Gastroesophageal sphincter (tissue), 4 donors: Measurements from ENCODE around the gene SLC12A1. TPM values are rescaled to one million over a fixed set of nuclear protein-coding genes. Genes with fewer than 3 reads are reported as not detected.

Experiments
- ATAC-seq: fragments of 150-250 bp; one replicate; pipeline ENCODE4 v1.9.1; 2016; ENCODE audit warnings: mild to moderate bottlenecking, moderate library complexity
- H3K27ac ChIP-seq, 4 donors: fragments of 200-600 bp; sonication (generic) in 3 of 4; 1 replicate in 3 of 4; 2 replicates in 1 of 4; pipeline ENCODE4 v1.5.1; 2016 to 2019
- H3K27me3 ChIP-seq: fragments of 200-600 bp; sonication (generic); one replicate; pipeline ENCODE4 v1.5.1; 2019
- H3K36me3 ChIP-seq, 2 donors: fragments of 200-600 bp; sonication (generic); one replicate each; pipeline ENCODE4 v1.5.1; 2019; ENCODE audit warnings: control low read depth in 1 of 2
- H3K4me1 ChIP-seq, 3 donors: fragments of 200-600 bp; sonication (generic); 1 replicate in 2 of 3; 2 replicates in 1 of 3; pipeline ENCODE4 v1.5.1; 2016 to 2019; ENCODE audit warnings: control low read depth in 2 of 3
- H3K4me3 ChIP-seq, 2 donors: fragments of 200-600 bp; sonication (generic); one replicate each; pipeline ENCODE4 v1.5.1; 2019; ENCODE audit warnings: mild to moderate bottlenecking in 1 of 2, moderate library complexity in 1 of 2
- H3K9me3 ChIP-seq, 3 donors: fragments of 200-600 bp; sonication (generic); one replicate each; pipeline ENCODE4 v1.5.1; 2017 to 2019; ENCODE audit warnings: control low read depth in 2 of 3
- EP300 ChIP-seq: sonication (generic); formaldehyde crosslinking; IDR thresholded peaks from one replicate; pipeline ENCODE4 v1.6.1; 2017; ENCODE audit warnings: antibody characterized with exemption, mild to moderate bottlenecking
- POLR2A ChIP-seq, 2 donors: fragments of 450-650 bp; IDR thresholded peaks; one replicate each; pipeline ENCODE4 v1.6.1; 2017; ENCODE audit warnings: antibody characterized with exemption in 2 of 2, mild to moderate bottlenecking in 2 of 2, moderate library complexity in 1 of 2
- POLR2AphosphoS5 ChIP-seq: sonication (generic); formaldehyde crosslinking; IDR thresholded peaks from one replicate; pipeline ENCODE4 v1.6.1; 2017; ENCODE audit warnings: antibody characterized with exemption
- WGBS, 2 donors: methylation state at CpG; one replicate each; pipeline ENCODE4 v1.1.5; 2018; ENCODE audit warnings: low coverage in 1 of 2; 5-methylcytosine and 5-hydroxymethylcytosine counted together
- total RNA-seq, 4 donors: library from RNA; depleted of rRNA; stranded (reverse); fragments of >200 nt; gene quantifications; one replicate each; pipeline ENCODE4 v1.1.0, GENCODE V29; 2016
- TF ChIP-seq, protein P1 (sequence below), 4 experiments: fragments of 200-600 bp in 2 of 4; fragments of 450-650 bp in 2 of 4; sonication (generic) in 1 of 4; IDR thresholded peaks; one replicate each; pipeline ENCODE4 v1.5.1; 2017 to 2019; ENCODE audit warnings: antibody characterized with exemption in 4 of 4, mild to moderate bottlenecking in 2 of 4, moderate library complexity in 2 of 4

Gene SLC12A1
- total RNA-seq, 4 donors from 2014 or later, result not detected

DNA sequence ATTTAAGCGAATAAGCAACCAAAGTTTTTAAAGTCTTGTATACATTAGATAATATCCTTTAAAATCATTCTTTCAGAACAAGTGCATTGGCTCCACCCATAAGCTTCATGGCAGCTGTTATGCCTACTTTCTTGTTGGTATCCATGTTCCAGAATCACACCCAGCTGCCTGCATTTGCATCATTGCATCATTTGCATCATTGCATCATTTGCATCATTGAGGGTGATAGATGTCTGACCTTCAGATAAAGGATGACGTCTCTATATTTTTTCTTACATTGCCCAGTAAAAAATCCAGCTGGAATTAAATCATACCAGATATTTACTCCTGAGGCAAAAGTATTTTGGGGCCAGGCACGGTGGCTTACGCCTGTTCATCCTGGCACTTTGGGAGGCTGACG lies 42.3 kb downstream of the SLC12A1 start:
- 94 to 100% methylated on average over 1 to 5 of the region's 5 CpGs for WGBS, 2 donors
- no peaks in the 10 kb centered on the region for H3K4me1 ChIP-seq
- H3K27me3 ChIP-seq, result no peaks in the 10 kb centered on the region
- no peaks in the 10 kb centered on the region for H3K36me3 ChIP-seq
- no peak overlapping the region for H3K4me3 ChIP-seq
- no peak for ATAC-seq
- H3K27ac ChIP-seq, result no peak overlapping the region
- H3K9me3 ChIP-seq, result no peaks in the 10 kb centered on the region
- TF ChIP-seq, protein P1, sequence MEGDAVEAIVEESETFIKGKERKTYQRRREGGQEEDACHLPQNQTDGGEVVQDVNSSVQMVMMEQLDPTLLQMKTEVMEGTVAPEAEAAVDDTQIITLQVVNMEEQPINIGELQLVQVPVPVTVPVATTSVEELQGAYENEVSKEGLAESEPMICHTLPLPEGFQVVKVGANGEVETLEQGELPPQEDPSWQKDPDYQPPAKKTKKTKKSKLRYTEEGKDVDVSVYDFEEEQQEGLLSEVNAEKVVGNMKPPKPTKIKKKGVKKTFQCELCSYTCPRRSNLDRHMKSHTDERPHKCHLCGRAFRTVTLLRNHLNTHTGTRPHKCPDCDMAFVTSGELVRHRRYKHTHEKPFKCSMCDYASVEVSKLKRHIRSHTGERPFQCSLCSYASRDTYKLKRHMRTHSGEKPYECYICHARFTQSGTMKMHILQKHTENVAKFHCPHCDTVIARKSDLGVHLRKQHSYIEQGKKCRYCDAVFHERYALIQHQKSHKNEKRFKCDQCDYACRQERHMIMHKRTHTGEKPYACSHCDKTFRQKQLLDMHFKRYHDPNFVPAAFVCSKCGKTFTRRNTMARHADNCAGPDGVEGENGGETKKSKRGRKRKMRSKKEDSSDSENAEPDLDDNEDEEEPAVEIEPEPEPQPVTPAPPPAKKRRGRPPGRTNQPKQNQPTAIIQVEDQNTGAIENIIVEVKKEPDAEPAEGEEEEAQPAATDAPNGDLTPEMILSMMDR (IDR thresholded peaks at IDR 0.05), result no peak
- TF ChIP-seq POLR2A (IDR thresholded peaks at IDR 0.05) (no peak), POLR2AphosphoS5 (no peak), EP300 (no peak)

DNA sequence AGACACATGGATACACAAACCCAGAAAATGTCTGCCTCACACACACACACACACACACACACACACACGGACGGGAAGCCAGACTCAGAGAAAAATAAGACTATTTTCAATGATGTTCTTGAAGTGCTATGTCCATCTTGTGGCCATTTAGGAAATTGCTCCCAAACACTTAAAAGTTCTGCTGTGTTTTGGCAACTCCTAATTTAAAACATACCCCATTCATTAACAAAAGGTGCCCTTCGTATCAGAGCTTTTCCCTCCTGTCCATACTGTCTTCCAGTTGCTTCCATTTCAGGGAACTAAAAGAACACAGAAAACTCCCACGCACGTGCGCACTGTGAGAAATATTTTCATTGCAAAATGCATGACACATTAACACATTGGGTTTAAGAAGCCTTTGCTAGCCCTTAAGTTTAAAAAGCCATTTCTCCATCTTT lies 44.6 kb downstream of the SLC12A1 start:
- TF ChIP-seq POLR2AphosphoS5, result no peak
- TF ChIP-seq, protein P1 (IDR thresholded peaks at IDR 0.05), result peak; percentile 39 to 80 (median 72)
- H3K27ac ChIP-seq, result no peak overlapping the region
- H3K4me1 ChIP-seq, result no peaks in the 10 kb centered on the region
- no peak overlapping the region for H3K4me3 ChIP-seq
- whole genome bisulfite sequencing, 2 donors, result 25 to 47% methylated on average over 5 to 6 of the region's 6 CpGs
- H3K27me3 ChIP-seq, result no peaks in the 10 kb centered on the region
- no peaks in the 10 kb centered on the region for H3K36me3 ChIP-seq
- no peak for ATAC-seq
- no peaks in the 10 kb centered on the region for H3K9me3 ChIP-seq

DNA sequence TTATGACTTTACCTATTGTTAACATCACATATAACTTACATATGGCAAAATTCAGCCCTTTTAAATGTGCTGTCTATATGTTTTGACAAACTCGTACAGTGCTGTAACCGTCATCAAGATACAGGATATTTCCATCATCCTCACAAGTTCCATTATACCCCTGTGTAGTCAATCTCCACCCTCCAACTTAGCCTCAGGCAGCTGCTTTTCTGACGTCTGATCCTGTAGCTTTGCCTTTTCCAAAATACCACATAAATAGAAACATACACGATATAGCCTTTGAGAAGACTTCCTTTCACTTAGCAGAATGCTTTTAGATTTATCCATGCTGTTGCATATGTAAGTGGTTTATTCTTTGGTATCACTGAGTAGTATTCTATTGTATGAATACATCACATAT lies 47.1 kb downstream of the SLC12A1 start:
- no peaks in the 10 kb centered on the region for H3K4me1 ChIP-seq
- H3K9me3 ChIP-seq, result no peaks in the 10 kb centered on the region
- H3K27me3 ChIP-seq, result no peaks in the 10 kb centered on the region
- TF ChIP-seq, protein P1 (IDR thresholded peaks at IDR 0.05), result no peak
- TF ChIP-seq POLR2AphosphoS5 (no peak), EP300 (no peak), POLR2A (IDR thresholded peaks at IDR 0.05) (no peak)
- WGBS, 2 donors, result 45 to 55% methylated on average over 4 of the region's 4 CpGs
- no peak overlapping the region for H3K27ac ChIP-seq
- H3K4me3 ChIP-seq, result no peak overlapping the region
- no peaks in the 10 kb centered on the region for H3K36me3 ChIP-seq
- no peak for ATAC-seq

DNA sequence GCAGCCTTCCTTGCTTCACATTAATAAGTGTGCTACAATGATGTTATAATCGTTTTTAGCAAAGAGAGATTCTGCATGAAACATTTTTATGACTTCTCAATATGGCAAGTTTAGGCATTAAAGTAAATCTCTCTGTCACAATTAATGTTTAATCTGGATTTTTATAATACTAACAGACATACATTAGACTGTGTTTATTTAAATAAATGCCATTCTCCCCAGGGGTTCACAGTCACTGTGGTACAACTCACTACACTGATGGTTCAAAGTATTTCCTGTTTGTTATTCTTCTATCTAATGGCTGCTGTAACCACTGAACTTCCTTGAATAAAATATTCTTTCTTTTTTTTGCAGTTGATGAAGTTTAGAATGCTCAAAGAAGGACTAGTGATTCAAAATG lies 59.0 kb downstream of the SLC12A1 start:
- H3K4me1 ChIP-seq, result no peaks in the 10 kb centered on the region
- TF ChIP-seq POLR2AphosphoS5 (no peak), EP300 (no peak), POLR2A (IDR thresholded peaks at IDR 0.05) (no peak)
- TF ChIP-seq, protein P1 (IDR thresholded peaks at IDR 0.05), result no peak
- H3K27me3 ChIP-seq, result peaks cover 5% of the 10 kb centered on the region
- no peak for ATAC-seq
- 27 to 45% methylated on average over 1 of the region's 1 CpG for WGBS, 2 donors
- no peaks in the 10 kb centered on the region for H3K9me3 ChIP-seq
- no peaks in the 10 kb centered on the region for H3K36me3 ChIP-seq
- no peak overlapping the region for H3K4me3 ChIP-seq
- H3K27ac ChIP-seq, result no peak overlapping the region

DNA sequence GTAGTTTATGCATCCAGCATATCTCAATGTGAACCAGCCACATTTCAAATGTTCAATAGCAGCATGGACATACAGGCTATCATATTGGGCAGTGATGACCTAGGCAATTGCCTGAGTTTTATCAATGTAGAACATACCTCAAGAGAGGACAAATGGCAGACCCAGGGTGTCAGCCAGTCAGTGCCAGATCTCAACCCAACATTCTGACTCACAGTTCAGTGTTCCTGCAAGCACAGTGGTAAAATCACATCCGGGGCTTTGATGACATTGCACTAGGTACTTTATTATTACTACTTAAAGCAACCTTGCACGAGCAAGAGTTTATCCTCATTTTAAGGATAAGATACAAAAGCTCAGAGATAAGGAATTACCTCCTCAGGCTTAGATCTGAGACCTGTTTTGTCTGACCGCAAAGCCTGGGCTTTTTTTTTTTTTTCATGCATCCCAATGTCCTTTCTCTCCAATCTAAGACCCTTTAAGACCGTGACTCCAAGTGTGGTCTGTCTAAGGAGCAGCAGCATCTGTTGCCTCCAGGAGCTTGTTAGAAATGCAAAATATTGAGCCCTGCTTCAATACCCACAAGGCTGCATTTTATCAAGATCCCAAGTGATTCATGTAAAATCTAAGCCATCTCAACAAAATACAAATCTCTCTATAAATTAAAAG lies 60.1 kb downstream of the SLC12A1 start:
- no peaks in the 10 kb centered on the region for H3K4me1 ChIP-seq
- TF ChIP-seq, protein P1 (IDR thresholded peaks at IDR 0.05), result no peak
- H3K36me3 ChIP-seq, result no peaks in the 10 kb centered on the region
- H3K27me3 ChIP-seq, result peaks cover 5% of the 10 kb centered on the region
- no peak for ATAC-seq
- 47 to 70% methylated on average over 3 to 4 of the region's 4 CpGs for WGBS, 2 donors
- H3K9me3 ChIP-seq, result no peaks in the 10 kb centered on the region
- no peak overlapping the region for H3K27ac ChIP-seq
- H3K4me3 ChIP-seq, result no peak overlapping the region
